Mucosa of descending colon (tissue), 3 donors: ENCODE data around the gene LMO2. TPM values are rescaled to one million over a fixed set of nuclear protein-coding genes. Genes with fewer than 3 reads are reported as not detected.

Source experiments
- ATAC-seq: fragments of 200-7000 bp; cut with Tn5 transposase; one replicate; pipeline ENCODE4 v1.9.1; 2020; ENCODE audit warnings: mild to moderate bottlenecking, moderate library complexity
- DNase-seq, 3 donors: peaks; one replicate each; pipeline ENCODE4 v3.0.0-alpha.2; 2020
- H3K36me3 ChIP-seq: fragments of 200-600 bp; one replicate; pipeline ENCODE4 v1.8.0; 2021; ENCODE audit warnings: low read depth, mild to moderate bottlenecking
- H3K4me1 ChIP-seq: fragments of 200-600 bp; one replicate; pipeline ENCODE4 v1.8.0; 2021; ENCODE audit warnings: low read depth, mild to moderate bottlenecking
- H3K4me3 ChIP-seq: fragments of 200-600 bp; one replicate; pipeline ENCODE4 v1.8.0; 2021; ENCODE audit warnings: mild to moderate bottlenecking
- H3K9me3 ChIP-seq: fragments of 200-600 bp; one replicate; pipeline ENCODE4 v1.8.0; 2021; ENCODE audit warnings: mild to moderate bottlenecking
- CTCF ChIP-seq: fragments of 200-600 bp; IDR thresholded peaks from one replicate; pipeline ENCODE4 v1.8.0; 2022; ENCODE audit warnings: antibody characterized with exemption, mild to moderate bottlenecking
- intact Hi-C, 2 donors: fragments of 100-400 bp; cut with DNase I in 1 of 2; cut with micrococcal nuclease in 1 of 2; formaldehyde crosslinking; loops; one replicate each; pipeline versions ENCODE4 v1.11.0 to v1.11.1; 2022; cut with DNase I, micrococcal nuclease
- total RNA-seq, 3 donors: library from RNA; stranded (reverse); fragmentation: NEBNext Ultra II Directional in 2 of 3; extraction: Animal tissue kit (Norgen Biotek cat#: 25700) in 2 of 3; gene quantifications; one replicate each; pipeline versions ENCODE4 v1.2.1 to v1.2.4, GENCODE V29; 2021 to 2023
- donor health status: DM: no; HTN: no; CAD: no; lungs with moderate emphysema.
- donor health status: DM: no; HTN: no; CAD: no.
- donor health status: DM: no; HTN: yes; CAD: no.

Gene LMO2
- total RNA-seq, 3 donors from 2014 or later: 7.5 to 12.1 (median 9.7) TPM

- TF ChIP-seq CTCF: no peak
- ATAC-seq (no peak), DNase-seq (no peak)
- intact Hi-C loops: no loop called here
- no peaks in the 10 kb centered on the region for H3K36me3 ChIP-seq
- H3K9me3 ChIP-seq: no peaks in the 10 kb centered on the region
- no peaks in the 10 kb centered on the region for H3K4me1 ChIP-seq
- no peak overlapping the region for H3K4me3 ChIP-seq
Observed at GRCh38 chr11:33892906-33893594, 1.2 kb upstream of the LMO2 start.

GRCh38 chr11:33889821-33890378 is 2.0 kb downstream of the LMO2 start:
- DNase-seq: no peak

GRCh38 chr11:33889296-33889695 is 2.6 kb downstream of the LMO2 start:
- intact Hi-C loops: no loop called here
- no peak overlapping the region for H3K4me3 ChIP-seq
- no peaks in the 10 kb centered on the region for H3K9me3 ChIP-seq
- DNase-seq: no peak
- no peaks in the 10 kb centered on the region for H3K36me3 ChIP-seq
- no peak for TF ChIP-seq CTCF
- no peaks in the 10 kb centered on the region for H3K4me1 ChIP-seq
- no peak for ATAC-seq

More at GRCh38 chr11:33889821-33890378, 2.0 kb downstream of the LMO2 start:
- Histone ChIP-seq H3K4me1 (no peaks in the 10 kb centered on the region), H3K9me3 (no peaks in the 10 kb centered on the region), H3K4me3 (no peak overlapping the region), H3K36me3 (no peaks in the 10 kb centered on the region)
- no peak for TF ChIP-seq CTCF
- ATAC-seq: no peak
- intact Hi-C loops: no loop called here

- intact Hi-C loops: no loop called here
- Histone ChIP-seq H3K36me3 (no peaks in the 10 kb centered on the region), H3K4me1 (no peaks in the 10 kb centered on the region), H3K9me3 (no peaks in the 10 kb centered on the region), H3K4me3 (no peak overlapping the region)
- no peak for TF ChIP-seq CTCF
- DNase-seq: no peak
- no peak for ATAC-seq
Observed at GRCh38 chr11:33887886-33888285, 4.0 kb downstream of the LMO2 start.

GRCh38 chr11:33885338-33886005 is 6.4 kb downstream of the LMO2 start:
- DNase-seq: no peak
- intact Hi-C loops: no loop called here

More at GRCh38 chr11:33885338-33886005, 6.4 kb downstream of the LMO2 start:
- no peak for TF ChIP-seq CTCF
- no peak for ATAC-seq
- Histone ChIP-seq H3K9me3 (no peaks in the 10 kb centered on the region), H3K36me3 (no peaks in the 10 kb centered on the region), H3K4me3 (no peak overlapping the region), H3K4me1 (no peaks in the 10 kb centered on the region)
